ENCODE data around the gene NDUFC2. TPM values are rescaled to one million over a fixed set of nuclear protein-coding genes. Genes with fewer than 3 reads are reported as not detected.
"Not testable (repeated sequence)": the region's sequence is repeated elsewhere in the genome, so short reads cannot be mapped to it uniquely, and the experiment has no call there.

The NDUFC2 gene
- total RNA-seq, 2 experiments from 2014 or later, result 180 to 183 TPM

DNA sequence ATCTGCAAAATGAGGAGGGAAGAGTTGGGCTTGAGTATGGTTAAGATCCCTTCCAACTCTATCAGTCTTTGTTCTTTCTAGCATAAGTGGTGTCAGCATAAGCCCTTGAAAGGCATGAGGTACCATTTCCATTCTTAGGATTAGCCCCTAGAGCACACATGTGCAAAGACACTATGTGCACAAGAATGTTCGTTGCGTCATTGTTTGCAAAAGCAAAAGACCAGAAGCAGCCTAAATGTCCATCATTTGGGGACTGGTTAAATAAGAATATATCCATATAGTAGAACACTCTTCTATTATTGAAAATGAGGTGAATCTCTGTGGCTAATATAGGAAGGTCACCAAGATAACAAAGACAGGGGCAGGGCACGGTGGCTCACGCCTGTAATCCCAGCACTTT, 46.6 kb downstream of the NDUFC2 start:
- Mint-ChIP-seq H3K27me3 (ENCODE audit: low read depth) (no peaks in the 10 kb centered on the region), H3K27ac (no peak overlapping the region), H3K4me1 (ENCODE audit: low read depth) (no peaks in the 10 kb centered on the region), H3K36me3 (ENCODE audit: low read depth) (no peaks in the 10 kb centered on the region), H3K4me3 (no peak overlapping the region), H3K9me3 (no peaks in the 10 kb centered on the region)
- CTCF ChIA-PET, result interaction anchor here (0.7 kb wide), 1 partner anchor 510 kb away, joined by 5 read pairs; no protein-coding TSS in a partner anchor
- intact Hi-C loops (cut with micrococcal nuclease), result no loop called here
- no peak for DNase-seq

GRCh38 chr11:78032090-78032489, 47.6 kb downstream of the NDUFC2 start:
- intact Hi-C loops (cut with micrococcal nuclease), result no loop called here
- H3K36me3 Mint-ChIP-seq (ENCODE audit: low read depth), result no peaks in the 10 kb centered on the region
- H3K4me3 Mint-ChIP-seq, result no peak overlapping the region
- CTCF ChIA-PET, result no interaction called here
- no peaks in the 10 kb centered on the region for H3K4me1 Mint-ChIP-seq (ENCODE audit: low read depth)
- H3K27me3 Mint-ChIP-seq (ENCODE audit: low read depth), result no peaks in the 10 kb centered on the region
- no peak overlapping the region for H3K27ac Mint-ChIP-seq
- H3K9me3 Mint-ChIP-seq, result no peaks in the 10 kb centered on the region
- DNase-seq, result no peak

DNA sequence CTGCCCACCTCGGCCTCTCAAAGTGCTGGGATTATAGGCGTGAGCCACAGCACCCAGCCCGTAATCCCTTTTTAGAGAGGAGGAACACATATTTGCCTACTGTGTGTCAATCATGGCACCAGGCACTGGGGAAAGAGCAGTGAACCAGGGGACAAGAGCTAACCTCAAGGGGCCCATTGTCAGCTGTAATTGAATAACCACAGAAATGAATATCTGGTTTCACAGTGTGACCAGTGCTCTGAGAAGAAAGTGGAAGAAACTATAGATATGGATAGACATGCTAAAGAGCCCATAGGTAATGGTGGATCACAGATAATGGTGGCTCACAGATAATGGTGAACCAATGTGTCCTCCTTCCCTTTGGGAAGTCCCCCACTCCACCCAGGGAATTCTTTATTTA, 48.0 kb downstream of the NDUFC2 start:
- H3K36me3 Mint-ChIP-seq (ENCODE audit: low read depth), result no peaks in the 10 kb centered on the region
- intact Hi-C loops (cut with micrococcal nuclease), result no loop called here
- no peak for DNase-seq
- H3K4me3 Mint-ChIP-seq, result no peak overlapping the region
- no peaks in the 10 kb centered on the region for H3K27me3 Mint-ChIP-seq (ENCODE audit: low read depth)
- no peaks in the 10 kb centered on the region for H3K9me3 Mint-ChIP-seq
- H3K27ac Mint-ChIP-seq, result no peak overlapping the region
- H3K4me1 Mint-ChIP-seq (ENCODE audit: low read depth), result no peaks in the 10 kb centered on the region
- CTCF ChIA-PET, result no interaction called here

DNA sequence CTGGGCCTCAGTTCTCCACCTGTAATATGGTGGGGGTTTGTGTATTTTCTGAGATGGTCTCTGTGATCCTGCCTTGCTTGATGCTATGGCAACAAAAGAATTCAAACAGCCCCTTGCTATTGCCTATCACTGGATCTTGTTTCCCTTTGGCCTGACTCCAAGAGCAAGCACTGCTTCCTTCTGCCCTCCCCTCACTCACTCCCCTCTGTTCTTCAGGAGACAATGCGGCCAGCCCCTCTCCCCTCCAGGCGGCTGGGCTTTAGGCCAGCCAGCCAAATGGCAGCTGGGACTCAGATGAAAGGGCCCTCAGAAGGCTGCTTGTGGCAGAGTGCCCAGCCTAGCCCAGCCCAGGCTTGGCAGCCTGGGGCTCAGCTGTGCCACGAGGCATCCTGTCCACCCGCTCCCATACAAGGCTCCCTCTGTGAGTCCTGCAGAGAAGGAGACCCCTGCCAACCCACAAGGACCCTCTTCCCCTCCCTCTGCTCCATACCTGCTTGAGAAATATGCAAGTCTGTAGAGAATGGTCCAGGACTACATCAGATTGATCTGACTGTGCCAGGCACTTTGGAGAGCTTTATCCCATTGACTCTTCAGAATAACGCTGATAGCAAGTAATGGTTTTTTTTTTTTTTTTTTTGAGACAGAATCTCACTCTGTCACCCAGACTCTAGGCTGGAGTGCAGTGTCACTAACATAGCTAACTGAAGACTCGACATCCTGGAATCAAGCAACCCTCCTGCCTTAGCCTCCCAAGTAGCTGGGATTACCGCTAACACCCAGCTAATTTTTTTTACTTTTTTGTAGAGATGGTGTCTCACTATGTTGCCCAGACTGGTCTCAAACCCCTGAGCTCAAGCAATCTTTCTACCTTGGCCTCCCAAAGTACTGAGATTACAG, 49.0 kb downstream of the NDUFC2 start:
- no peak overlapping the region for H3K27ac Mint-ChIP-seq
- DNase-seq, result no peak
- no peaks in the 10 kb centered on the region for H3K4me1 Mint-ChIP-seq (ENCODE audit: low read depth)
- intact Hi-C loops (cut with micrococcal nuclease), result no loop called here
- no peaks in the 10 kb centered on the region for H3K36me3 Mint-ChIP-seq (ENCODE audit: low read depth)
- H3K27me3 Mint-ChIP-seq (ENCODE audit: low read depth), result no peaks in the 10 kb centered on the region
- H3K4me3 Mint-ChIP-seq, result no peak overlapping the region
- CTCF ChIA-PET, result interaction anchor here (0.8 kb wide), 1 partner anchor 13 kb away, joined by 4 read pairs; no protein-coding TSS in a partner anchor
- H3K9me3 Mint-ChIP-seq, result no peaks in the 10 kb centered on the region

DNA sequence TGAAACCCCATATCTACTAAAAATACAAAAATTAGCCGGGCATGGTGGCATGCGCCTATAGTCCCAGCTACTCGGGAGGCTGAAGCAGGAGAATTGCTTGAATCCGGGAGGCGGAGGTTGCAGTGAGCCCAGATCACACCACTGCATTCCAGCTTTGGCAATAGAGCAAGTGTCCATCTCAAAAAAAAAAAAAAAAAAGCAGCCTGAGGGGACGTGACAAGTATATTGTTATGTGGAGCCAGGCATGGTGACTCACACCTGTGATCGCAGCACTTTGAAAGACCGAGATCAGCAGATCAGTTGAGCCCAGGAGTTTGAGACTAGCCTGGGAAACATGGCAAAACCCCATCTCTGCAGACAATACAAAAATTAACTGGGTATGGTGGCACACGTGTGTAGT, 51.2 kb downstream of the NDUFC2 start:
- H3K27ac Mint-ChIP-seq; H3K4me1 Mint-ChIP-seq (ENCODE audit: low read depth); intact Hi-C loops (cut with micrococcal nuclease); H3K4me3 Mint-ChIP-seq; DNase-seq; H3K27me3 Mint-ChIP-seq (ENCODE audit: low read depth); H3K9me3 Mint-ChIP-seq; H3K36me3 Mint-ChIP-seq (ENCODE audit: low read depth): not testable (repeated sequence)
- CTCF ChIA-PET, result interaction anchor here (0.7 kb wide), 1 partner anchor 76 kb away, joined by 4 read pairs; no protein-coding TSS in a partner anchor

DNA sequence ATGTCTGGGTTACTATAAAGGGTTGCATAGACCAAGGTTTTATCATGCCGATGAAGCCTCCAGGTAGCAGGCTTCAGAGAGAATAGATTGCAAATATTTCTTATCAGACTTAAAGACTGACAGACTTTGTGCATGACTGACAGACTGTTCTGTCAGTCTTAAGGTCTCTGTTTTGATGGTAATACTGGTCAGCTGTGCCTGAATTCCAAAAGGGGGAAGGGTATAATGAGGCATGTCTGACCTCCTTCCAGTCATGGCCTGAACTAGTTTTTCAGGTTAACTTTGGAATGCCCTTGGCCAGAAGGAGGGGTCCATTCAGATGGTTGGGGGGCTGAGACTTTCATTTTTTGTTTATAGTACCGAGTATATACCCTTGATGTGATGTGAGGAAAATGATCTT, 51.9 kb downstream of the NDUFC2 start:
- peaks cover under 1% of the 10 kb centered on the region for H3K4me1 Mint-ChIP-seq (ENCODE audit: low read depth)
- no peak overlapping the region for H3K4me3 Mint-ChIP-seq
- DNase-seq, result no peak
- H3K9me3 Mint-ChIP-seq, result no peaks in the 10 kb centered on the region
- H3K36me3 Mint-ChIP-seq (ENCODE audit: low read depth), result no peaks in the 10 kb centered on the region
- CTCF ChIA-PET, result interaction anchor here (0.7 kb wide), 1 partner anchor 76 kb away, joined by 4 read pairs; no protein-coding TSS in a partner anchor
- H3K27ac Mint-ChIP-seq, result no peak overlapping the region
- H3K27me3 Mint-ChIP-seq (ENCODE audit: low read depth), result peaks cover 7% of the 10 kb centered on the region
- intact Hi-C loops (cut with micrococcal nuclease), result no loop called here

DNA sequence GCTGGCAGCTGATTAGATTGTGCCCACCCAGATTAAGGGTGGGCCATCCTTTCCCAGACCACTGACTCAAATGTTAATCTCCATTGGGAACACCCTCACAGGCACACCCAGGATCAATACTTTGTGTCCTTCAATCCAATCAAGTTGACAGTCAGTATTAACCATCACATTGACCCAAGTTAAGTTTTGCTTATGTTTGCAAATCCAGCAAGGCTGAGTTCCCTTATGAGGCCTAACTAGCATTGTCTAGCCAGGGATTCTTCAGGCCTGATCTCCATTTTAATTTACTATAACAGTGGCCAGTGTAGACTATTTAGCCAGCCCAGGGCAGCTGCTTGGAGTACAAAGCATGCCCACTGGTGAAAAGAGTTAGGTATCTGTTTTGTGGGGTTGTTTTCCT, 54.3 kb downstream of the NDUFC2 start:
- Mint-ChIP-seq H3K4me3 (no peak overlapping the region), H3K9me3 (no peaks in the 10 kb centered on the region), H3K27ac (no peak overlapping the region), H3K4me1 (ENCODE audit: low read depth) (peaks cover 5% of the 10 kb centered on the region), H3K36me3 (ENCODE audit: low read depth) (no peaks in the 10 kb centered on the region), H3K27me3 (ENCODE audit: low read depth) (peaks cover 18% of the 10 kb centered on the region)
- CTCF ChIA-PET, result no interaction called here
- DNase-seq, result no peak
- intact Hi-C loops (cut with micrococcal nuclease), result no loop called here

- intact Hi-C loops (cut with micrococcal nuclease), result no loop called here
- H3K36me3 Mint-ChIP-seq (ENCODE audit: low read depth), result no peaks in the 10 kb centered on the region
- peaks cover 18% of the 10 kb centered on the region for H3K27me3 Mint-ChIP-seq (ENCODE audit: low read depth)
- peaks cover 5% of the 10 kb centered on the region for H3K4me1 Mint-ChIP-seq (ENCODE audit: low read depth)
- H3K4me3 Mint-ChIP-seq, result no peak overlapping the region
- no peaks in the 10 kb centered on the region for H3K9me3 Mint-ChIP-seq
- CTCF ChIA-PET, result no interaction called here
- H3K27ac Mint-ChIP-seq, result no peak overlapping the region
- no peak for DNase-seq
Measured at GRCh38 chr11:78023426-78023825, 56.2 kb downstream of the NDUFC2 start.

DNA sequence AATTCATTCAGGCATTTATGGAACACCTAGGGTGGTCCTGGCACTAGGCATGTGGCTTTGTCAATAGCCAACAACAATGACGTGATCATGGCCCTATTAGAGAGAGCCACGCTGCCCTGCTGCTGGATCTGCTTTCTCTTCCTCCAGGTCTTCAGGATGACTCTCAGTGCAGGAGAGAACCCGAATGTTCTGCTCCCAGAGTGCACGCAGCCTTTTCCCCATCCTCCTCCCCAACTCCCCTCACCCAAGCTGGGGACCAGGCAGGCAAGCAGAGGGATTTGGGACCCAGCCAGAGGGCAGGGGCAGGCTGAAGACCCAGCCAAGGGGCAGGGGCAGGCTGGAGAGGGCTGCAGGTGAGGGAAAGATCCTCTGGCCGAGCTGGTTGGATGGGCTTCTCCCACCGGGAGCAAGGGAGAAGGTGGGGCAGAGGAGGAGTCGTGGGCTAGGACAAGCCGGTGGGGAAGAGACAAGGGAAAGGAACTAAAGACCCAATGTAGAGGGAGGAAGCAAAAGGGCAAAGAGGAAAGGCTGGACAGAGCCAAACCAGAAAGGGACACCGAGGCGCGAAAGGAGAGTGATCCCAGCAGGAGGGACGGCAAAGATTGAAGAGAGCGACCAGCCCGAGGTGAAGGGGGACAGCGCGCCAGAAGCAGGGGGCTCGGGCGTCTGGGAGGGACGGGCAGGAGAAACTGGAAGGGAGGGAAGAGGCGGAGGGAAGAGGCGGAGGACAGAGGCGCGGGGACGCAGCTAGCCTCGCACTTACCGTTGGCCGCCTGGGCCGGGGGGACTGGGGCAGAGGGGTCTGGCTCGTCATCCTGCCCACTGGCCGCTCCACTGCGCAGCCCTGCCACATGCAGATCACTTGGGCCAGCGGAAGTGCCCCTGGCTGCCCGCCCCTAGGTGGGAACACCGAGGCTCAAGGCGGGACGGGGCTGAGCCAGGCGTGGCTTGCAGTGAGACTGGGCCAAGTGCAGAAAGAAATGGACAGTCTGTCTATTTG, 57.0 kb downstream of the NDUFC2 start, which contains the start of gene KCTD14:
Gene KCTD14 (minus strand): TSS at position 880 of the 1,000 bp plus-strand sequence. CDS start 27 bp downstream, at position 853.
- intact Hi-C loops (cut with micrococcal nuclease), result no loop called here
- no peak for DNase-seq
- Mint-ChIP-seq H3K36me3 (ENCODE audit: low read depth) (no peaks in the 10 kb centered on the region), H3K4me1 (ENCODE audit: low read depth) (peaks cover 5% of the 10 kb centered on the region), H3K4me3 (no peak within 1 kb of the TSS), H3K27ac (no peak within 1 kb of the TSS), H3K9me3 (no peaks in the 10 kb centered on the region), H3K27me3 (ENCODE audit: low read depth) (peaks cover 18% of the 10 kb centered on the region)
- CTCF ChIA-PET, result no interaction called here

DNA sequence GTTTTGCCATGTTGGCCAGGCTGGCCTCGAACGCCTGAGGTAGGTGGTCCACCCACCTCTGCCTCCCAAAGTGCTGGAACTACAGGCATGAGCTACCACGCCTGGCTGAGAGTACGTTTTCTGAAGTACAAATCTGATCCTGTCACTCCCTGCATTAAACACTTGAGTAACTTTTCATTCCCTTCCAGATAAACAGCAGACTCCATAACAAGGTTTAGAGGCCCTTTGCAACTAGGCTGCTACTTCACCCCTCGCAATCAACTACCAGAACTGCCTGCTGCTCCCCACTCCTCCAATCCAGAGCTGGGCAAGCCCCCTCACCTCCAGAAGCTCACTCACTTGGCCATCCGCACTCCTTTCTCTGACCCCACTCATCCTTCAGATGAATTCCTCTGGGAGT, 58.1 kb downstream of the NDUFC2 start:
- CTCF ChIA-PET, result interaction anchor here (1.3 to 1.8 kb wide), 2 partner anchors 14 to 253 kb away, joined by 3 to 4 read pairs; no protein-coding TSS in a partner anchor
- DNase-seq, result no peak
- intact Hi-C loops (cut with micrococcal nuclease), result no loop called here

DNA sequence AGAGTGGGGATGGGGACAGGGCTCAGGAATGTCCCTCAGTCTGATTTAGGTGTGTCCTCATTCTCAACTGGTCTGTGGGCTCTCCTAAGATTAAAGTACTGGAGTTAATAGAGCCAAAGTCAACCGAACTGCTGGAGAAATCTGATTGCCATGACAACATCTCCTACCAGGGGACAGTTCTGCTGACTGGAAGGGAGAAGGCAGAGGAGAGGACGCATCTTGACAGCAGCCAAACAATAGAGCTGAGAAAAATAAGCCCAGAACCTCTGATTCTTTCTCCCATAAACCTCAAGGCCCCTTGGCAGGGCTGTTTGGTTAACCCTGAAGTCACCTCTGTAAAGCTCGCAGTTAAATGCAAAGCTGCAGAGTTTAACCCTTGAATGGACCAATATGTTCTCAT, 59.4 kb downstream of the NDUFC2 start:
- CTCF ChIA-PET, result interaction anchor here (1.0 to 1.8 kb wide), 4 partner anchors 12 to 252 kb away, joined by 3 to 4 read pairs (median 3); no protein-coding TSS in a partner anchor
- DNase-seq, result no peak
- Mint-ChIP-seq H3K36me3 (ENCODE audit: low read depth) (no peaks in the 10 kb centered on the region), H3K4me3 (no peak overlapping the region), H3K9me3 (no peaks in the 10 kb centered on the region), H3K4me1 (ENCODE audit: low read depth) (peaks cover 5% of the 10 kb centered on the region), H3K27ac (no peak overlapping the region), H3K27me3 (ENCODE audit: low read depth) (peaks cover 18% of the 10 kb centered on the region)
- intact Hi-C loops (cut with micrococcal nuclease), result no loop called here

More for the DNA sequence above, 58.1 kb downstream of the NDUFC2 start:
- no peaks in the 10 kb centered on the region for H3K36me3 Mint-ChIP-seq (ENCODE audit: low read depth)
- no peak overlapping the region for H3K27ac Mint-ChIP-seq
- peaks cover 18% of the 10 kb centered on the region for H3K27me3 Mint-ChIP-seq (ENCODE audit: low read depth)
- H3K9me3 Mint-ChIP-seq, result no peaks in the 10 kb centered on the region
- peaks cover 5% of the 10 kb centered on the region for H3K4me1 Mint-ChIP-seq (ENCODE audit: low read depth)
- no peak overlapping the region for H3K4me3 Mint-ChIP-seq

DNA sequence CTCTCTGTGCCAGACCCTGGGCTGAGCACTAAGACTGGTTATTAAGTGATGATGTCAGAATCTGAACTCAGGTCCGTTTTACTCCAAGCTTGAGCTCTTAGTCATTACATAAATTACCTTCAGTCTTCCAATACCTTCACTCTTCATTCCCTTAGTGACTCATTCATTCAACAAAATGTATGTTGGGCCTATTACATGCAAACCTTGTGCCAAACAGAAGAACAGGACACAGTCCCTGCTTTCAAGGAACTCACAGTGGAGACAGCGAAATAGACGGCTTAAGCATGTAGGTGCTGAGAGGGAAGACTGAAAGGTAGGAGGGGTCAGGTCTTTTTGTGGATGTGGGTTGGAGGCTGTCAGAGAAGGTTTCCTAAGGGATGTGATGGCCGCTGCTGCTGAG, 59.9 kb downstream of the NDUFC2 start:
- peaks cover 20% of the 10 kb centered on the region for H3K27me3 Mint-ChIP-seq (ENCODE audit: low read depth)
- no peak overlapping the region for H3K27ac Mint-ChIP-seq
- H3K4me1 Mint-ChIP-seq (ENCODE audit: low read depth), result peaks cover 5% of the 10 kb centered on the region
- DNase-seq, result no peak
- intact Hi-C loops (cut with micrococcal nuclease), result no loop called here
- CTCF ChIA-PET, result interaction anchor here (1.3 kb wide), 1 partner anchor 20 kb away, joined by 3 read pairs; no protein-coding TSS in a partner anchor
- H3K36me3 Mint-ChIP-seq (ENCODE audit: low read depth), result no peaks in the 10 kb centered on the region
- H3K9me3 Mint-ChIP-seq, result no peaks in the 10 kb centered on the region
- no peak overlapping the region for H3K4me3 Mint-ChIP-seq
